GM12878 (cell line): ENCODE data around the gene LARGE1. TPM values are rescaled to one million over a fixed set of nuclear protein-coding genes. Genes with fewer than 3 reads are reported as not detected.

Source experiments
- ATAC-seq: fragments of 200-7000 bp; cut with Tn5 transposase; 3 replicates; pipeline ENCODE4 v1.9.1; 2020; ENCODE audit warnings: mild to moderate bottlenecking, moderate library complexity
- BruUV-seq: library from RNA; stranded (reverse); fragments of 400-500 nt; replicated peaks from 2 replicates; lab custom pipeline; 2021; lab: Mats Ljungman, UMichigan
- CTCF ChIA-PET: fragments of 300-600 bp; sonication (Branson Sonifier 250); formaldehyde crosslinking; extraction: SDS; loops from one replicate; lab custom pipeline; 2021; ENCODE audit warnings: inconsistent platforms; lab: Yijun Ruan, JAX
- POLR2A ChIA-PET: fragments of 350-600 bp; formaldehyde crosslinking; extraction: SDS; loops from one replicate; lab custom pipeline; 2021; ENCODE audit warnings: inconsistent platforms; lab: Charles Lee
- RAD21 ChIA-PET: fragments of 300-600 bp; sonication (Branson Sonifier 250); formaldehyde crosslinking; loops from one replicate; lab custom pipeline; 2023; ENCODE audit warnings: antibody characterized with exemption; ENCODE audit not compliant: unreplicated experiment; lab: Charles Lee
- SMC1A ChIA-PET: fragments of 300-600 bp; sonication (Branson Sonifier 250); formaldehyde crosslinking; loops from one replicate; lab custom pipeline; 2023; ENCODE audit not compliant: unreplicated experiment, uncharacterized antibody; lab: Charles Lee
- DNase-seq: peaks from one replicate; pipeline ENCODE4 v3.0.0-alpha.2; 2011; ENCODE audit warnings: low read depth, low spot score
- FAIRE-seq: peaks from 3 replicates; lab custom pipeline; 2011; peaks lifted over from hg19 to GRCh38; lab: Jason Lieb, UNC
- H2AFZ ChIP-seq: 2 replicates; pipeline ENCODE4 v1.6.0; 2011; ENCODE audit warnings: low read depth, low read length, control low read depth; ENCODE audit not compliant: control insufficient read depth
- H3K27ac ChIP-seq: 2 replicates; pipeline ENCODE4 v1.5.1; 2011; ENCODE audit warnings: control low read depth; ENCODE audit not compliant: control insufficient read depth, insufficient read depth
- H3K27me3 ChIP-seq, 2 experiments: replicated peaks in 1 of 2; 2 replicates each; pipeline versions ENCODE4 v1.6.0 to v1.6.1; 2011; ENCODE audit warnings: low read length in 1 of 2; ENCODE audit not compliant: control insufficient read depth in 2 of 2, insufficient read depth in 2 of 2
- H3K36me3 ChIP-seq, 2 experiments: 2 replicates each; pipeline ENCODE4 v1.5.1; 2011; ENCODE audit warnings: low read length in 1 of 2; ENCODE audit not compliant: control insufficient read depth in 2 of 2, insufficient read depth in 2 of 2
- H3K4me1 ChIP-seq: 2 replicates; pipeline ENCODE4 v1.6.1; 2011; ENCODE audit warnings: mild to moderate bottlenecking, low read length, moderate library complexity, mixed read lengths; ENCODE audit not compliant: control insufficient read depth, insufficient read depth
- H3K4me2 ChIP-seq: 2 replicates; pipeline ENCODE4 v1.6.0; 2011; ENCODE audit warnings: control low read depth; ENCODE audit not compliant: control insufficient read depth, insufficient read depth
- H3K4me3 ChIP-seq: fragments of 200-600 bp; sonication (generic); 2 replicates; pipeline ENCODE4 v1.5.1; 2016
- H3K79me2 ChIP-seq: 2 replicates; pipeline ENCODE4 v1.6.0; 2011; ENCODE audit warnings: low read length; ENCODE audit not compliant: control insufficient read depth, insufficient read depth
- H3K9ac ChIP-seq: 2 replicates; pipeline ENCODE4 v1.8.0; 2011; ENCODE audit warnings: low read length, control low read depth, mixed read lengths; ENCODE audit not compliant: control insufficient read depth, insufficient read depth
- H3K9me3 ChIP-seq: replicated peaks from 3 replicates; pipeline ENCODE4 v1.5.1; 2011; ENCODE audit warnings: mild to moderate bottlenecking, low read length; ENCODE audit not compliant: control insufficient read depth, insufficient read depth
- H4K20me1 ChIP-seq: 2 replicates; pipeline ENCODE4 v1.6.0; 2011; ENCODE audit not compliant: control insufficient read depth, insufficient read depth
- E4F1 ChIP-seq: fragments of 450-650 bp; IDR thresholded peaks from 2 replicates; pipeline ENCODE4 v1.6.1; 2018; ENCODE audit warnings: borderline replicate concordance, mild to moderate bottlenecking; ENCODE audit not compliant: partially characterized antibody
- GABPA ChIP-seq: IDR thresholded peaks from 2 replicates; pipeline ENCODE4 v1.6.1; 2014; ENCODE audit warnings: antibody characterized with exemption, low read depth, mild to moderate bottlenecking, inconsistent platforms
- IRF5 ChIP-seq: fragments of 450-650 bp; IDR thresholded peaks from 2 replicates; pipeline ENCODE4 v1.6.1; 2017; ENCODE audit warnings: borderline replicate concordance
- NKRF ChIP-seq: fragments of 450-650 bp; conservative IDR thresholded peaks from 2 replicates; pipeline ENCODE4 v1.6.1; 2017; ENCODE audit warnings: mild to moderate bottlenecking, moderate library complexity
- PAX5 ChIP-seq: IDR thresholded peaks from 2 replicates; pipeline ENCODE4 v1.6.1; 2011; ENCODE audit warnings: low read depth, low read length, borderline replicate concordance
- SKIL ChIP-seq: fragments of 450-650 bp; IDR thresholded peaks from 2 replicates; pipeline ENCODE4 v1.6.1; 2017; ENCODE audit warnings: mild to moderate bottlenecking, low read depth, inconsistent platforms; ENCODE audit not compliant: poor library complexity, severe bottlenecking
- YBX1 ChIP-seq: fragments of 450-650 bp; IDR thresholded peaks from 2 replicates; pipeline ENCODE4 v1.6.1; 2016; ENCODE audit warnings: antibody characterized with exemption
- ZNF384 ChIP-seq: IDR thresholded peaks from 2 replicates; pipeline ENCODE4 v1.6.1; 2012; ENCODE audit warnings: low read depth, mild to moderate bottlenecking, low read length, improper control_type of control experiment, borderline replicate concordance
- ZNF622 ChIP-seq: fragments of 450-650 bp; IDR thresholded peaks from 2 replicates; pipeline ENCODE4 v1.6.1; 2017; ENCODE audit warnings: mild to moderate bottlenecking, inconsistent platforms
- WGBS: methylation state at CpG from one replicate; pipeline ENCODE4 v1.1.6; 2016; ENCODE audit warnings: low lambda C conversion rate; ENCODE audit not compliant: insufficient replicate concordance, insufficient coverage; ENCODE audit errors: missing lambda C conversion rate; 5-methylcytosine and 5-hydroxymethylcytosine counted together
- in situ Hi-C: fragments of 300-500 bp; cut with MboI; formaldehyde crosslinking; loops from 9 replicates; pipeline ENCODE4 v1.14.3; 2018; ENCODE audit warnings: mixed read lengths
- intact Hi-C: fragments of 100-400 bp; cut with micrococcal nuclease; formaldehyde crosslinking; loops from one replicate; pipeline ENCODE4 v1.14.2; 2022; ENCODE audit not compliant: unreplicated experiment
- polyA plus RNA-seq, 11 experiments: library from polyadenylated mRNA; depleted of rRNA in 4 of 11; unstranded in 6 of 11; stranded (reverse) in 5 of 11; fragments of >200 nt; fragmentation: Nextera tagmentation in 4 of 11; fragmentation: Illumina TruSeq in 1 of 11; extraction: Ambion mirVana in 4 of 11; extraction: Trizol in 1 of 11; gene quantifications; 1 replicate in 1 of 11; 2 replicates in 10 of 11; pipeline versions ENCODE4 v1.2.1 to v1.2.3, GENCODE V29; 2011 to 2016; ENCODE audit warnings: inconsistent platforms in 2 of 11, missing spikeins in 2 of 11, low read depth in 1 of 11
- total RNA-seq, 4 experiments: library from RNA; depleted of rRNA in 3 of 4; stranded (reverse); fragments of >200 nt in 3 of 4; fragmentation: Illumina TruSeq in 1 of 4; extraction: Trizol in 1 of 4; gene quantifications; 2 replicates each; pipeline versions ENCODE4 v1.2.1 to v1.2.3, GENCODE V29; 2013 to 2021
- TF ChIP-seq, protein P1 (sequence below): IDR thresholded peaks from 2 replicates; pipeline ENCODE4 v1.6.1; 2012; ENCODE audit warnings: low read depth, low read length, improper control_type of control experiment
- TF ChIP-seq, protein P2 (sequence below): IDR thresholded peaks from 2 replicates; pipeline ENCODE4 v1.6.1; 2011; ENCODE audit warnings: borderline replicate concordance, low read depth, mild to moderate bottlenecking, moderate library complexity, low read length; ENCODE audit not compliant: insufficient read depth, poor library complexity, severe bottlenecking

LARGE1 gene
- total and polyA plus RNA-seq, 10 of the 15 experiments (the other 5 are each of a cell fraction or from before 2014, with no cell fraction given): 3.2 to 41.4 (median 17.3) TPM

GRCh38 chr22:33669746-33670145, 250.5 kb downstream of the LARGE1 start:
- Histone ChIP-seq H3K79me2 (no peaks in the 10 kb centered on the region), H3K4me3 (no peak overlapping the region), H3K4me2 (no peak overlapping the region), H3K27ac (no peak overlapping the region), H3K27me3 (no peaks in the 10 kb centered on the region), H2AFZ (no peak overlapping the region), H4K20me1 (no peaks in the 10 kb centered on the region), H3K9ac (no peak overlapping the region), H3K36me3 (no peaks in the 10 kb centered on the region), H3K4me1 (peaks cover 4% of the 10 kb centered on the region; the same call in 1 of the 2 replicates), H3K9me3 (no peaks in the 10 kb centered on the region)
- in situ Hi-C loops: no loop called here
- CTCF ChIA-PET: no interaction called here
- ATAC-seq: no peak
- POLR2A ChIA-PET: no interaction called here
- intact Hi-C loops: no loop called here
- DNase-seq: no peak
- 25% methylated on average over 2 of the region's 2 CpGs for WGBS
- FAIRE-seq: no peak
- BruUV-seq: no TSS peak
- SMC1A ChIA-PET: interaction anchor here (0.8 kb wide), 1 partner anchor 85 kb away, joined by 3 read pairs; no protein-coding TSS in a partner anchor
- RAD21 ChIA-PET: no interaction called here
- no peak for TF ChIP-seq SKIL
- TF ChIP-seq ZNF384: no peak
- TF ChIP-seq GABPA: no peak
- TF ChIP-seq ZNF622: no peak
- TF ChIP-seq, protein P1, sequence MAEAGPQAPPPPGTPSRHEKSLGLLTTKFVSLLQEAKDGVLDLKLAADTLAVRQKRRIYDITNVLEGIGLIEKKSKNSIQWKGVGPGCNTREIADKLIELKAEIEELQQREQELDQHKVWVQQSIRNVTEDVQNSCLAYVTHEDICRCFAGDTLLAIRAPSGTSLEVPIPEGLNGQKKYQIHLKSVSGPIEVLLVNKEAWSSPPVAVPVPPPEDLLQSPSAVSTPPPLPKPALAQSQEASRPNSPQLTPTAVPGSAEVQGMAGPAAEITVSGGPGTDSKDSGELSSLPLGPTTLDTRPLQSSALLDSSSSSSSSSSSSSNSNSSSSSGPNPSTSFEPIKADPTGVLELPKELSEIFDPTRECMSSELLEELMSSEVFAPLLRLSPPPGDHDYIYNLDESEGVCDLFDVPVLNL: no peak
- TF ChIP-seq E4F1: no peak
- TF ChIP-seq, protein P2, sequence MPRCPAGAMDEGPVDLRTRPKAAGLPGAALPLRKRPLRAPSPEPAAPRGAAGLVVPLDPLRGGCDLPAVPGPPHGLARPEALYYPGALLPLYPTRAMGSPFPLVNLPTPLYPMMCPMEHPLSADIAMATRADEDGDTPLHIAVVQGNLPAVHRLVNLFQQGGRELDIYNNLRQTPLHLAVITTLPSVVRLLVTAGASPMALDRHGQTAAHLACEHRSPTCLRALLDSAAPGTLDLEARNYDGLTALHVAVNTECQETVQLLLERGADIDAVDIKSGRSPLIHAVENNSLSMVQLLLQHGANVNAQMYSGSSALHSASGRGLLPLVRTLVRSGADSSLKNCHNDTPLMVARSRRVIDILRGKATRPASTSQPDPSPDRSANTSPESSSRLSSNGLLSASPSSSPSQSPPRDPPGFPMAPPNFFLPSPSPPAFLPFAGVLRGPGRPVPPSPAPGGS: no peak
- no peak for TF ChIP-seq PAX5
- TF ChIP-seq NKRF: no peak
- no peak for TF ChIP-seq IRF5
- no peak for TF ChIP-seq YBX1
